ENCODE results near the gene PDSS1. TPM values are rescaled to one million over a fixed set of nuclear protein-coding genes. Genes with fewer than 3 reads are reported as not detected.
"Not testable (repeated sequence)": the region's sequence is repeated elsewhere in the genome, so short reads cannot be mapped to it uniquely, and the experiment has no call there.

Gene PDSS1
- total RNA-seq, 1 donor from 2014 or later = 8.7 TPM

- no peak for ATAC-seq (ENCODE audit: low read depth)
- no peak for TF ChIP-seq CTCF (IDR thresholded peaks at IDR 0.05)
- POLR2A ChIA-PET = no interaction called here
- CTCF ChIA-PET = no interaction called here
- H3K9me3 Mint-ChIP-seq = peaks cover 3% of the 10 kb centered on the region
- H3K27me3 Mint-ChIP-seq = peaks cover 7% of the 10 kb centered on the region
- no peak for DNase-seq
- no peaks in the 10 kb centered on the region for H3K4me1 Mint-ChIP-seq
- H3K4me3 Mint-ChIP-seq = no peak overlapping the region
- H3K36me3 Mint-ChIP-seq (ENCODE audit: low read depth) = no peaks in the 10 kb centered on the region
- no peak overlapping the region for H3K27ac Mint-ChIP-seq
- intact Hi-C loops (cut with micrococcal nuclease) = no loop called here
These were observed 34.6 kb upstream of the PDSS1 start for GRCh38 chr10:26662864-26663263.

- DNase-seq (no peak), ATAC-seq (ENCODE audit: low read depth) (no peak)
- CTCF ChIA-PET = no interaction called here
- Mint-ChIP-seq H3K4me1 (no peaks in the 10 kb centered on the region), H3K4me3 (no peak overlapping the region), H3K27ac (no peak overlapping the region), H3K27me3 (peaks cover 5% of the 10 kb centered on the region), H3K36me3 (ENCODE audit: low read depth) (no peaks in the 10 kb centered on the region), H3K9me3 (peaks cover 3% of the 10 kb centered on the region)
- no peak for TF ChIP-seq CTCF (IDR thresholded peaks at IDR 0.05)
- POLR2A ChIA-PET = no interaction called here
- intact Hi-C loops (cut with micrococcal nuclease) = no loop called here
These were observed 32.1 kb upstream of the PDSS1 start for GRCh38 chr10:26665080-26666048.

GRCh38 chr10:26675873-26676257, 21.6 kb upstream of the PDSS1 start:
- no peaks in the 10 kb centered on the region for H3K9me3 Mint-ChIP-seq
- no peak for ATAC-seq (ENCODE audit: low read depth)
- DNase-seq = no peak
- ChIA-PET CTCF (no interaction called here), POLR2A (no interaction called here)
- intact Hi-C loops (cut with micrococcal nuclease) = no loop called here
- no peaks in the 10 kb centered on the region for H3K27me3 Mint-ChIP-seq
- H3K4me3 Mint-ChIP-seq = no peak overlapping the region
- H3K4me1 Mint-ChIP-seq = no peaks in the 10 kb centered on the region
- no peak for TF ChIP-seq CTCF (IDR thresholded peaks at IDR 0.05)
- H3K36me3 Mint-ChIP-seq (ENCODE audit: low read depth) = no peaks in the 10 kb centered on the region
- H3K27ac Mint-ChIP-seq = no peak overlapping the region

GRCh38 chr10:26679588-26679987, 17.9 kb upstream of the PDSS1 start:
- intact Hi-C loops (cut with micrococcal nuclease) = no loop called here
- DNase-seq (no peak), ATAC-seq (ENCODE audit: low read depth) (no peak)
- no peaks in the 10 kb centered on the region for H3K4me1 Mint-ChIP-seq
- no peak for TF ChIP-seq CTCF (IDR thresholded peaks at IDR 0.05)
- H3K9me3 Mint-ChIP-seq = no peaks in the 10 kb centered on the region
- no peaks in the 10 kb centered on the region for H3K36me3 Mint-ChIP-seq (ENCODE audit: low read depth)
- POLR2A ChIA-PET = no interaction called here
- no peak overlapping the region for H3K4me3 Mint-ChIP-seq
- no peak overlapping the region for H3K27ac Mint-ChIP-seq
- peaks cover 2% of the 10 kb centered on the region for H3K27me3 Mint-ChIP-seq
- CTCF ChIA-PET = interaction anchor here (1.1 to 1.6 kb wide), 2 partner anchors 203 to 344 kb away, joined by 3 read pairs; no protein-coding TSS in a partner anchor

- no peak for TF ChIP-seq CTCF (IDR thresholded peaks at IDR 0.05)
- Mint-ChIP-seq H3K4me1 (peaks cover 2% of the 10 kb centered on the region), H3K9me3 (no peaks in the 10 kb centered on the region), H3K4me3 (no peak overlapping the region), H3K27me3 (peaks cover 2% of the 10 kb centered on the region), H3K36me3 (ENCODE audit: low read depth) (no peaks in the 10 kb centered on the region), H3K27ac (no peak overlapping the region)
- no peak for ATAC-seq (ENCODE audit: low read depth)
- intact Hi-C loops (cut with micrococcal nuclease) = no loop called here
- ChIA-PET POLR2A (no interaction called here), CTCF (no interaction called here)
- DNase-seq = no peak
These were observed 16.4 kb upstream of the PDSS1 start for GRCh38 chr10:26681076-26681475.

- CTCF ChIA-PET = interaction anchor here (1.2 to 1.9 kb wide), 2 partner anchors 45 to 199 kb away, joined by 3 to 11 read pairs; no protein-coding TSS in a partner anchor
- H3K4me3 Mint-ChIP-seq; H3K9me3 Mint-ChIP-seq; H3K27ac Mint-ChIP-seq; ATAC-seq (ENCODE audit: low read depth); DNase-seq; POLR2A ChIA-PET; H3K4me1 Mint-ChIP-seq; H3K36me3 Mint-ChIP-seq (ENCODE audit: low read depth); H3K27me3 Mint-ChIP-seq: not testable (repeated sequence)
- intact Hi-C loops (cut with micrococcal nuclease) = loop anchor here (2.0 kb wide), 1 partner anchor 17 kb away; no protein-coding TSS in a partner anchor
These were observed 15.5 kb upstream of the PDSS1 start for GRCh38 chr10:26681971-26682370.

Measured in activated B cell treated with CpG ODN at 0.5 μM for 24 hours (primary cell).